Mammary epithelial cell (primary cell): Measurements from ENCODE around the gene KCTD13.

ENCODE experiments used
- CTCF ChIP-seq, 2 donors: IDR thresholded peaks in 1 of 2; conservative IDR thresholded peaks in 1 of 2; 2 replicates each; pipeline ENCODE4 v1.5.1; 2011 to 2012; ENCODE audit warnings: inconsistent platforms in 2 of 2, low read length in 2 of 2, mild to moderate bottlenecking in 2 of 2, control low read depth in 1 of 2, low read depth in 1 of 2; ENCODE audit not compliant: insufficient read depth in 1 of 2; ENCODE audit errors: extremely low read depth in 1 of 2
- EZH2 ChIP-seq: IDR thresholded peaks from 2 replicates; pipeline ENCODE4 v1.6.1; 2012; ENCODE audit warnings: low read length, inconsistent platforms, borderline replicate concordance

GRCh38 chr16:29862383-29862883 is 63.6 kb downstream of the KCTD13 start:
- peak in 1 of 2 donors; percentile 33 for TF ChIP-seq CTCF (conservative IDR thresholded peaks at IDR 0.05 in 1 of 2, IDR thresholded peaks at IDR 0.05 in 1 of 2; ENCODE audit: extremely low read depth in 1 of 2, insufficient read depth in 1 of 2, low read depth in 1 of 2, low read length in 2 of 2)
- TF ChIP-seq EZH2: no peak
